Hepatocyte (in vitro differentiated cells): Measurements from ENCODE around the gene RPS23. TPM values are rescaled to one million over a fixed set of nuclear protein-coding genes. Genes with fewer than 3 reads are reported as not detected.

Source experiments
- DNase-seq: peaks from one replicate; pipeline ENCODE4 v3.0.0-alpha.2; 2016; ENCODE audit warnings: low spot score
- H2AFZ ChIP-seq: fragments of 200-600 bp; sonication (generic); 2 replicates; pipeline ENCODE4 v1.6.0; 2016; ENCODE audit warnings: antibody characterized with exemption, mild to moderate bottlenecking
- H3K27ac ChIP-seq: fragments of 200-600 bp; sonication (generic); 2 replicates; pipeline ENCODE4 v1.5.1; 2016; ENCODE audit warnings: mild to moderate bottlenecking
- H3K27me3 ChIP-seq: fragments of 200-600 bp; sonication (generic); 2 replicates; pipeline ENCODE4 v1.6.1; 2016
- H3K36me3 ChIP-seq: fragments of 200-600 bp; sonication (generic); replicated peaks from 2 replicates; pipeline ENCODE4 v1.5.1; 2016; ENCODE audit warnings: low read depth; ENCODE audit not compliant: insufficient read depth
- H3K4me1 ChIP-seq: fragments of 200-600 bp; sonication (generic); 2 replicates; pipeline ENCODE4 v1.5.1; 2016; ENCODE audit warnings: mild to moderate bottlenecking, moderate library complexity; ENCODE audit not compliant: insufficient read depth
- H3K4me2 ChIP-seq: fragments of 200-600 bp; sonication (generic); 2 replicates; pipeline ENCODE4 v1.6.0; 2016
- H3K4me3 ChIP-seq: fragments of 200-600 bp; sonication (generic); 2 replicates; pipeline ENCODE4 v1.5.1; 2016; ENCODE audit warnings: mild to moderate bottlenecking
- H3K79me2 ChIP-seq: fragments of 200-600 bp; sonication (generic); 2 replicates; pipeline ENCODE4 v1.6.0; 2017; ENCODE audit warnings: mild to moderate bottlenecking
- H3K9me2 ChIP-seq: fragments of 200-600 bp; sonication (generic); replicated peaks from 2 replicates; pipeline ENCODE4 v1.6.0; 2017; ENCODE audit warnings: mild to moderate bottlenecking; ENCODE audit not compliant: insufficient read depth
- H3K9me3 ChIP-seq: fragments of 200-600 bp; sonication (generic); 2 replicates; pipeline ENCODE4 v1.5.1; 2016; ENCODE audit warnings: low read depth, mild to moderate bottlenecking
- H4K20me1 ChIP-seq: fragments of 200-600 bp; sonication (generic); 2 replicates; pipeline ENCODE4 v1.6.0; 2016; ENCODE audit warnings: mild to moderate bottlenecking; ENCODE audit not compliant: insufficient read depth, poor library complexity, severe bottlenecking
- CTCF ChIP-seq: fragments of 200-600 bp; sonication (generic); IDR thresholded peaks from 2 replicates; pipeline ENCODE4 v1.5.1; 2016; ENCODE audit warnings: antibody characterized with exemption, mild to moderate bottlenecking; ENCODE audit not compliant: poor library complexity
- EZH2 ChIP-seq: fragments of 200-600 bp; sonication (generic); IDR thresholded peaks from 2 replicates; pipeline ENCODE4 v1.6.1; 2016; ENCODE audit warnings: antibody characterized with exemption, mild to moderate bottlenecking, borderline replicate concordance
- WGBS: methylation state at CpG from one replicate; pipeline ENCODE4 v1.1.6; 2016; ENCODE audit warnings: low lambda C conversion rate; ENCODE audit errors: missing lambda C conversion rate; 5-methylcytosine and 5-hydroxymethylcytosine counted together
- polyA plus RNA-seq: library from polyadenylated mRNA; unstranded; fragments of >200 nt; fragmentation: Nextera tagmentation; extraction: Ambion mirVana; gene quantifications from 2 replicates; pipeline ENCODE4 v1.2.1, GENCODE V29; 2016
- small RNA-seq: library from RNA; depleted of rRNA; stranded (forward); fragments of <200 nt; gene quantifications from one replicate; pipeline ENCODE3, GENCODE V24; 2014
- total RNA-seq: library from RNA; depleted of rRNA; stranded (reverse); fragments of >200 nt; gene quantifications from 2 replicates; pipeline ENCODE4 v1.2.3, GENCODE V29; 2014

The RPS23 gene
- total and polyA plus RNA-seq, 2 experiments from 2014 or later: 797 to 3,018 TPM

- Histone ChIP-seq H3K4me2 (peak overlapping the region; percentile 40), H3K4me3 (no peak overlapping the region), H3K9me2 (no peaks in the 10 kb centered on the region), H3K36me3 (no peaks in the 10 kb centered on the region), H3K4me1 (no peaks in the 10 kb centered on the region), H3K27me3 (no peaks in the 10 kb centered on the region), H2AFZ (peak overlapping the region; percentile 27), H4K20me1 (no peaks in the 10 kb centered on the region), H3K9me3 (no peaks in the 10 kb centered on the region), H3K79me2 (no peaks in the 10 kb centered on the region), H3K27ac (no peak overlapping the region)
- peak; percentile 72 for DNase-seq
- TF ChIP-seq CTCF (peak; percentile 85), EZH2 (no peak)
- WGBS: 22% methylated on average over 7 of the region's 7 CpGs
Measured at GRCh38 chr5:82225525-82226172, 52.5 kb downstream of the RPS23 start.

Small RNA genes within 50 kb of the gene (small RNA-seq; reads per million reads assigned to genes)
- gene AC010598.1: not detected
